MG63 (cell line): ENCODE results near the gene OR4K15. TPM values are rescaled to one million over a fixed set of nuclear protein-coding genes. Genes with fewer than 3 reads are reported as not detected.
"Not testable (repeated sequence)": the region's sequence is repeated elsewhere in the genome, so short reads cannot be mapped to it uniquely, and the experiment has no call there.

ENCODE experiments used
- DNase-seq: peaks from one replicate; pipeline ENCODE4 v3.0.0-alpha.2; 2020
- H3K27me3 ChIP-seq: fragments of 250-450 bp; sonication (Bioruptor Pico); 2 replicates; pipeline ENCODE4 v1.5.1; 2020; ENCODE audit warnings: mild to moderate bottlenecking, moderate library complexity
- H3K36me3 ChIP-seq: fragments of 250-450 bp; sonication (Bioruptor Pico); 2 replicates; pipeline ENCODE4 v1.5.1; 2020; ENCODE audit warnings: mild to moderate bottlenecking, moderate library complexity
- H3K4me3 ChIP-seq: fragments of 250-450 bp; sonication (Bioruptor Pico); 2 replicates; pipeline ENCODE4 v1.5.1; 2020; ENCODE audit warnings: mild to moderate bottlenecking, moderate library complexity
- H3K9me3 ChIP-seq: fragments of 250-450 bp; sonication (Bioruptor Pico); 2 replicates; pipeline ENCODE4 v1.5.1; 2020; ENCODE audit warnings: mild to moderate bottlenecking, moderate library complexity
- total RNA-seq: library from RNA; depleted of rRNA; stranded (reverse); fragments of >200 nt; shearing (Covaris generic); gene quantifications from 2 replicates; pipeline ENCODE4 v1.2.3, GENCODE V29; 2014; ENCODE audit warnings: low replicate concordance; rRNA removed

OR4K15 gene, protein sequence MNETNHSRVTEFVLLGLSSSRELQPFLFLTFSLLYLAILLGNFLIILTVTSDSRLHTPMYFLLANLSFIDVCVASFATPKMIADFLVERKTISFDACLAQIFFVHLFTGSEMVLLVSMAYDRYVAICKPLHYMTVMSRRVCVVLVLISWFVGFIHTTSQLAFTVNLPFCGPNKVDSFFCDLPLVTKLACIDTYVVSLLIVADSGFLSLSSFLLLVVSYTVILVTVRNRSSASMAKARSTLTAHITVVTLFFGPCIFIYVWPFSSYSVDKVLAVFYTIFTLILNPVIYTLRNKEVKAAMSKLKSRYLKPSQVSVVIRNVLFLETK
- total RNA-seq, result not detected in 2 replicates

- no peaks in the 10 kb centered on the region for H3K9me3 ChIP-seq
- H3K27me3 ChIP-seq, result no peaks in the 10 kb centered on the region
- no peaks in the 10 kb centered on the region for H3K36me3 ChIP-seq
- no peak within 1 kb of the TSS for H3K4me3 ChIP-seq
- DNase-seq, result no peak
Measured at GRCh38 chr14:19975291-19975690, at the start of gene OR4K15. OR4K15 (plus strand) TSS chr14:19975591; CDS start chr14:19975591, 0 bp downstream.

DNA sequence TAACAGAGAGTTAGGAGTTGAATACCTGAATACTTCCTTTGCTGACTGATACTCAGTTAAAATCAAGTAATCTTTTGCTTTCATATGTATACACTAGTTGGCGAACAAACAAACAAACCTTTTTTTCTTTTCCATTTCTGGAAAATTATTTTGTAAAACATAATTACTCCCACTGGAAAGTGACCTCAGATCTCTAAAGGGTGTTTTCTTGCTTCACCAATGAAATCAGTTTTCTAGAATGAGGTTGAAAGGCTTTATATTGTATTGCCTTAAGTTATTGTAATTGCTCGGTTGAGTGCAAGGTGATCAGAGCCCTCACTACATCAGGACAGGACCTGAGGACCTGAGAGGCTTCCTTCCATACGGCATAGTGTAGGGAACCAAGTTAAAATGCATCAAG, 44.8 kb upstream of the OR4K15 start, which contains the start of gene OR4K1:
OR4K1 (plus strand) TSS at position 301 of the 400 bp plus-strand sequence. CDS start 4,750 bp downstream, outside the sequence.
- Histone ChIP-seq H3K9me3 (no peaks in the 10 kb centered on the region), H3K4me3 (no peak within 1 kb of the TSS), H3K36me3 (no peaks in the 10 kb centered on the region), H3K27me3 (no peaks in the 10 kb centered on the region)
- DNase-seq, result no peak

DNA sequence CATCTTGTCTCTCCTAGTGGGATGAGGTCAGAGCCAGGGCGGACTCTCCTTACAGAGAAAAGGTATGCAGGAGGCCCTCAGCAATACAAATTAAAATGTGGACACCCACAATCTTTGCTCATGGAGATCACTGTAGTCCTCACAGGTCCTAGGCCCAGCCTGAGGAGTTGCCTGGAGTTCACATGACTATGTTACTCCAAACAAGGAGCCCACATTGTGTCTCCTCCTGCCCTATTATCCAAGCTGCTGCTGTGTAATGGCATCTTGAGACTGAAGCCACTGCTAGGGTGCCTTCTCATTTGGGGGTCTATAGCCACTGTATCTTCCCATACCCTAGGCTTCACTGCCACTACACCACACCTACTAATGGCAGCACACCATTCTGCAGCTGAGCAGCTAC, 33.7 kb upstream of the OR4K15 start:
- Histone ChIP-seq H3K9me3 (no peaks in the 10 kb centered on the region), H3K4me3 (no peak overlapping the region), H3K36me3 (no peaks in the 10 kb centered on the region), H3K27me3 (no peaks in the 10 kb centered on the region)
- no peak for DNase-seq

DNA sequence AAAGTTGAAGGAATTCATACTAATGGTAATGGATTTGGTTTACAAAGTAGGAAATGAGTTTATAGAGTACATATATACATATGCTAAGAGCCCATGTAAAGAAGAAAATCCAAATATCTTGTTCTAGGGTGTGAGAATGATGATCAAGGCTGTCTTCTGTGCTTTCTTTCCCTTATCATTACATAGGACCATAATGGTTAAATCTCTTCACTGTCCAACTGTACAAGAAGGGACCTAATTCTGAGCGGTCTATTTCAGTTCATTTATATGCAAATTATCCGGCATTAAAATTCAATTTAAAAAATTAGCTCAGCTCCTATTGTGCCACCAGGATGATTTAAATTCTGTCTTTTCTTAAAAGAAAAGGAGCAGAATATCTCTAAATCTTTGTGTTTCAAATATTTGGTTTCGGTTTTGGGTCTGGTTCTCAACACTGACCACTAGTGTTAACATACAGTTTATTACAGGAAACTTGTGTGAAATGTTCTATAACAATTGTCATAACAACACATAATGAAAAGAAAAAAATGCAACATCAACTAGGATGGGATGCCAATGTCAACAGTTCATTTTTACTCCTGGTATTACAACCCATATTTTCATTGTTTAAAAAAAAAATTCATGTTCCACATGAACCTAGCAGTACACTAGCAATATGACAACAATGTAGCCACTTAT, 27.8 kb upstream of the OR4K15 start:
- no peak overlapping the region for H3K4me3 ChIP-seq

GRCh38 chr14:19949218-19949617, 26.2 kb upstream of the OR4K15 start:
- H3K9me3 ChIP-seq, result no peaks in the 10 kb centered on the region
- H3K27me3 ChIP-seq, result no peaks in the 10 kb centered on the region
- no peak overlapping the region for H3K4me3 ChIP-seq
- DNase-seq, result no peak
- no peaks in the 10 kb centered on the region for H3K36me3 ChIP-seq

More for the DNA sequence above, 27.8 kb upstream of the OR4K15 start:
- DNase-seq, result no peak
- no peaks in the 10 kb centered on the region for H3K9me3 ChIP-seq
- H3K27me3 ChIP-seq, result no peaks in the 10 kb centered on the region
- H3K36me3 ChIP-seq, result no peaks in the 10 kb centered on the region

DNA sequence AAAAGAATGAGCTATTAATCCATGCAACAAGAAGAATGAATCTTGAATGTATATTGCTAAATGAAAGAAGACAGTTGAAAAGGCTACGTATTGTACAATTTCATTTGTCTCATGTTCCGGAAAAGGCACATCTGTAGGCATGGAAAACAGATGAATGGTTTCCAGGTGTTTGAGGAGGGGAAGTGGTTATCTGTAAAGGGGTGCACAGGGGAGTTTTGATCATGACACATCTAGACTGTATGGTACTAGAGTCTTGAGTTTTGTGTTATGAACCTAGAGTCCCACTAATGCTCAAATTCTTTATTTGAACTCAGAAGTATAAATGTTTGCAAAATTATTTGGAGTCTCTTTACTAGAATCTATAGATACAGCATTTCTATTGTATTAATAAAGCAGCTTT, 5.7 kb upstream of the OR4K15 start:
- H3K27me3 ChIP-seq, H3K9me3 ChIP-seq, H3K36me3 ChIP-seq, H3K4me3 ChIP-seq, DNase-seq: not testable (repeated sequence)

GRCh38 chr14:19974844-19975243, 547 bp upstream of the OR4K15 start:
- Histone ChIP-seq H3K9me3 (no peaks in the 10 kb centered on the region), H3K4me3 (no peak overlapping the region), H3K27me3 (no peaks in the 10 kb centered on the region), H3K36me3 (no peaks in the 10 kb centered on the region)
- DNase-seq, result no peak

DNA sequence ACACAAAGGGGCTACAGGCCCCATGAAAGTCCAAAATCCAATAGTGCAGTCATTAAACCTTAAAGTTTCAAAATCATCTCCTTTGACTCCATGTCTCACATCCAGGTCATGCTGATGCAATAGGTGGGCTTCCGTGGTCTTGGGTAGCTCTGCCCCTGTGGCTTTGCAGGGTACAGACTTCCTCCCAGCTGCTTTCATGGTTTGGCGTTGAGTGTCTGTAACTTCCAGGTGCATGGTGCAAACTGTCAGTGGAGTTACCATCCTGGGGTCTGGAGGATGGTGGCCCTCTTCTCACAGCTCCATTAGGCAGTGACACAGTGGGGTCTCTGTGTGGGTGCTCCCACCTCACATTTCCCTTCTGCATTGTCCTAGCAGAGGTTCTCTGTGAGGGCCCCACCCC, 18.0 kb downstream of the OR4K15 start:
- Histone ChIP-seq H3K4me3 (no peak overlapping the region), H3K36me3 (no peaks in the 10 kb centered on the region), H3K9me3 (no peaks in the 10 kb centered on the region), H3K27me3 (no peaks in the 10 kb centered on the region)
- no peak for DNase-seq

GRCh38 chr14:20001863-20002262, 26.5 kb downstream of the OR4K15 start, which contains the start of gene OR4Q2:
OR4Q2 (plus strand) TSS chr14:20002163.
- no peaks in the 10 kb centered on the region for H3K36me3 ChIP-seq
- no peaks in the 10 kb centered on the region for H3K9me3 ChIP-seq
- DNase-seq, result no peak
- no peaks in the 10 kb centered on the region for H3K27me3 ChIP-seq
- H3K4me3 ChIP-seq, result no peak within 1 kb of the TSS

DNA sequence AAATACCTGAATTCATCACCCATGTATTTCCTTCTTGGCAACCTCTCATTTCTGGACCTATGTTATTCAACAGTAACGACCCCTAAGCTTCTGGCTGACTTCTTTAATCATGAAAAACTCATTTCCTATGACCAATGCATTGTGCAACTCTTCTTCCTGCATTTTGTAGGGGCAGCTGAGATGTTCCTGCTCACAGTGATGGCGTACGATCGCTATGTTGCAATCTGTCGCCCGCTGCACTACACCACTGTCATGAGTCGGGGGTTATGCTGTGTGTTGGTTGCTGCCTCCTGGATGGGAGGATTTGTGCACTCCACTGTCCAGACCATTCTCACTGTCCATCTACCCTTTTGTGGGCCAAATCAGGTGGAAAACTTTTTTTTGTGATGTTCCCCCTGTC, 26.9 kb downstream of the OR4K15 start:
- H3K27me3 ChIP-seq, result no peaks in the 10 kb centered on the region
- H3K4me3 ChIP-seq, result no peak overlapping the region
- H3K36me3 ChIP-seq, result no peaks in the 10 kb centered on the region
- DNase-seq, result no peak
- no peaks in the 10 kb centered on the region for H3K9me3 ChIP-seq

- DNase-seq, result no peak
- no peak overlapping the region for H3K4me3 ChIP-seq
Measured at GRCh38 chr14:20008156-20008555, 32.8 kb downstream of the OR4K15 start.

GRCh38 chr14:20019257-20019865, 44.0 kb downstream of the OR4K15 start, which contains the start of gene OR4K14:
OR4K14 (minus strand) TSS chr14:20019307; CDS start chr14:20015193, 4,114 bp downstream.
- Histone ChIP-seq H3K4me3 (no peak within 1 kb of the TSS), H3K27me3 (no peaks in the 10 kb centered on the region)

More at GRCh38 chr14:20008156-20008555, 32.8 kb downstream of the OR4K15 start:
- Histone ChIP-seq H3K27me3 (no peaks in the 10 kb centered on the region), H3K36me3 (no peaks in the 10 kb centered on the region), H3K9me3 (peaks cover 3% of the 10 kb centered on the region)

More at GRCh38 chr14:20019257-20019865, 44.0 kb downstream of the OR4K15 start, which contains the start of gene OR4K14:
- H3K9me3 ChIP-seq, result no peaks in the 10 kb centered on the region
- DNase-seq, result no peak
- no peaks in the 10 kb centered on the region for H3K36me3 ChIP-seq

Other genes starting within 250 kb of the OR4K15 start
- not detected in 2 replicates for gene OR4Q3, start 232.0 kb upstream of the OR4K15 start, total RNA-seq
- gene OR4M1, start 202.1 kb upstream of the OR4K15 start, total RNA-seq, result not detected in 2 replicates
- gene OR4N2, start 171.8 kb upstream of the OR4K15 start, total RNA-seq, result not detected in 2 replicates
- not detected in 2 replicates for gene OR4K2, start 100.4 kb upstream of the OR4K15 start, total RNA-seq
- not detected in 2 replicates for gene OR4K5, start 55.0 kb upstream of the OR4K15 start, total RNA-seq
- gene OR4K1, start 44.7 kb upstream of the OR4K15 start, total RNA-seq, result not detected in 2 replicates
- gene OR4Q2, start 26.6 kb downstream of the OR4K15 start, total RNA-seq, result not detected in 2 replicates
- gene OR4K14, start 43.7 kb downstream of the OR4K15 start, total RNA-seq, result not detected in 2 replicates
- gene OR4K13, start 60.4 kb downstream of the OR4K15 start, total RNA-seq, result not detected in 2 replicates
- gene OR4L1, start 84.5 kb downstream of the OR4K15 start, total RNA-seq, result not detected in 2 replicates
- not detected in 2 replicates for gene OR4K17, start 135.1 kb downstream of the OR4K15 start, total RNA-seq
- not detected in 2 replicates for gene OR4N5, start 163.2 kb downstream of the OR4K15 start, total RNA-seq
- not detected in 2 replicates for gene OR11G2, start 215.3 kb downstream of the OR4K15 start, total RNA-seq
- not detected in 2 replicates for gene OR11H6, start 248.1 kb downstream of the OR4K15 start, total RNA-seq